Neutrophil (primary cell): ENCODE results near the gene KCNG4.
A peak's percentile ranks its signal among the peaks of the same experiment; 100 is the strongest.

Source experiments
- H3K27ac ChIP-seq: fragments of 200-600 bp; sonication (generic); 2 replicates; pipeline ENCODE4 v1.5.1; 2016; ENCODE audit warnings: mild to moderate bottlenecking, moderate library complexity
- H3K27me3 ChIP-seq: fragments of 200-600 bp; sonication (generic); 2 replicates; pipeline ENCODE4 v1.6.0; 2016; ENCODE audit warnings: mild to moderate bottlenecking
- H3K36me3 ChIP-seq: fragments of 200-600 bp; sonication (generic); 2 replicates; pipeline ENCODE4 v1.5.1; 2017
- H3K4me1 ChIP-seq, 2 experiments: fragments of 200-600 bp in 1 of 2; sonication (generic) in 1 of 2; 1 replicate in 1 of 2; 2 replicates in 1 of 2; pipeline versions ENCODE4 v1.5.1 to v1.6.1; 2013 to 2016; ENCODE audit warnings: low read depth in 1 of 2, low read length in 1 of 2, mild to moderate bottlenecking in 1 of 2, moderate library complexity in 1 of 2; ENCODE audit not compliant: control insufficient read depth in 1 of 2, insufficient read depth in 1 of 2
- H3K4me3 ChIP-seq, 2 experiments: fragments of 200-600 bp in 1 of 2; sonication (generic) in 1 of 2; 1 replicate in 1 of 2; 2 replicates in 1 of 2; pipeline ENCODE4 v1.5.1; 2013 to 2016; ENCODE audit warnings: low read depth in 1 of 2, low read length in 1 of 2, mild to moderate bottlenecking in 1 of 2, moderate library complexity in 1 of 2
- H3K9me3 ChIP-seq: fragments of 200-600 bp; sonication (generic); 2 replicates; pipeline ENCODE4 v1.5.1; 2016
- CTCF ChIP-seq: fragments of 200-600 bp; sonication (generic); IDR thresholded peaks from 2 replicates; pipeline ENCODE4 v1.5.1; 2016; ENCODE audit warnings: antibody characterized with exemption

The KCNG4 gene

GRCh38 chr16:84277244-84277823, 37.5 kb upstream of the KCNG4 start:
- TF ChIP-seq CTCF, result peak; percentile 67
- peaks cover 19% of the 10 kb centered on the region for H3K27me3 ChIP-seq
- H3K4me1 ChIP-seq, result no peaks in the 10 kb centered on the region
- H3K4me3 ChIP-seq, result no peak overlapping the region
- H3K36me3 ChIP-seq, result no peaks in the 10 kb centered on the region
- no peak overlapping the region for H3K27ac ChIP-seq
- H3K9me3 ChIP-seq, result no peaks in the 10 kb centered on the region

- Histone ChIP-seq H3K9me3 (no peaks in the 10 kb centered on the region), H3K4me1 (no peaks in the 10 kb centered on the region), H3K27me3 (peaks cover 33% of the 10 kb centered on the region), H3K4me3 (no peak overlapping the region), H3K27ac (no peak overlapping the region), H3K36me3 (no peaks in the 10 kb centered on the region)
- TF ChIP-seq CTCF, result no peak
These were observed 35.9 kb upstream of the KCNG4 start for GRCh38 chr16:84275585-84276151.

GRCh38 chr16:84274515-84274914, 34.7 kb upstream of the KCNG4 start:
- TF ChIP-seq CTCF, result no peak
- no peak overlapping the region for H3K27ac ChIP-seq
- no peaks in the 10 kb centered on the region for H3K4me1 ChIP-seq
- no peaks in the 10 kb centered on the region for H3K9me3 ChIP-seq
- peaks cover 37% of the 10 kb centered on the region for H3K27me3 ChIP-seq
- H3K36me3 ChIP-seq, result no peaks in the 10 kb centered on the region
- no peak overlapping the region for H3K4me3 ChIP-seq

- no peak overlapping the region for H3K27ac ChIP-seq
- peaks cover 44% of the 10 kb centered on the region for H3K27me3 ChIP-seq
- H3K4me3 ChIP-seq, result no peak overlapping the region
- no peaks in the 10 kb centered on the region for H3K4me1 ChIP-seq
- no peak for TF ChIP-seq CTCF
- H3K36me3 ChIP-seq, result no peaks in the 10 kb centered on the region
- no peaks in the 10 kb centered on the region for H3K9me3 ChIP-seq
These were observed 33.0 kb upstream of the KCNG4 start for GRCh38 chr16:84272740-84273320.

- H3K9me3 ChIP-seq, result no peaks in the 10 kb centered on the region
- H3K4me1 ChIP-seq, result no peaks in the 10 kb centered on the region
- peaks cover 47% of the 10 kb centered on the region for H3K27me3 ChIP-seq
- TF ChIP-seq CTCF, result no peak
- no peak overlapping the region for H3K27ac ChIP-seq
- H3K36me3 ChIP-seq, result no peaks in the 10 kb centered on the region
- no peak overlapping the region for H3K4me3 ChIP-seq
These were observed 32.1 kb upstream of the KCNG4 start for GRCh38 chr16:84271866-84272265.
